Fibroblast of upper back skin (primary cell): ENCODE results near the gene TWNK.
"Not testable (repeated sequence)": the region's sequence is repeated elsewhere in the genome, so short reads cannot be mapped to it uniquely, and the experiment has no call there.

ENCODE experiments used
- DNase-seq: peaks from one replicate; pipeline ENCODE4 v3.0.0-alpha.2; 2013

Gene TWNK

GRCh38 chr10:101031796-101032636 lies 44.7 kb downstream of the TWNK start:
- peak; percentile 67 for DNase-seq

- peak; percentile 90 for DNase-seq
Observed at GRCh38 chr10:101032637-101033224, 45.4 kb downstream of the TWNK start.

GRCh38 chr10:101033276-101033675 lies 45.9 kb downstream of the TWNK start:
- DNase-seq: no peak

DNA sequence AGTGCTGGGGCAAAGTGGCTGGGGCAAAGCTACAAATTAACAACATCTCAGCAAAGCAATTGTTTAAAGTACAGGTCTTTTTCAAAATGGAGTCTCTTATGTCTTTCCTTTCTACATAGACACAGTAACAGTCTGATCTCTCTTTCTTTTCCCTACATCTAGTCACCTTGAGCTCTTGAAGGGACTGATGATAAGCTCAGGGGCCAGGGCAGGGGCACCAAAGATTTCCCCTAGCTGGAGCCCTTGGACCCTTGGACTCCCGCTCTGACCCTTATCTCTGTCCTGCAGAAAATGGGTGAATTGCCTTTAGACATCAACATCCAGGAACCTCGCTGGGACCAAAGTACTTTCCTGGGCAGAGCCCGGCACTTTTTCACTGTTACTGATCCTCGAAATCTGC lies 47.1 kb downstream of the TWNK start:
- DNase-seq: not testable (repeated sequence)

- no peak for DNase-seq
Observed at GRCh38 chr10:101035314-101035713, 48.0 kb downstream of the TWNK start.

DNA sequence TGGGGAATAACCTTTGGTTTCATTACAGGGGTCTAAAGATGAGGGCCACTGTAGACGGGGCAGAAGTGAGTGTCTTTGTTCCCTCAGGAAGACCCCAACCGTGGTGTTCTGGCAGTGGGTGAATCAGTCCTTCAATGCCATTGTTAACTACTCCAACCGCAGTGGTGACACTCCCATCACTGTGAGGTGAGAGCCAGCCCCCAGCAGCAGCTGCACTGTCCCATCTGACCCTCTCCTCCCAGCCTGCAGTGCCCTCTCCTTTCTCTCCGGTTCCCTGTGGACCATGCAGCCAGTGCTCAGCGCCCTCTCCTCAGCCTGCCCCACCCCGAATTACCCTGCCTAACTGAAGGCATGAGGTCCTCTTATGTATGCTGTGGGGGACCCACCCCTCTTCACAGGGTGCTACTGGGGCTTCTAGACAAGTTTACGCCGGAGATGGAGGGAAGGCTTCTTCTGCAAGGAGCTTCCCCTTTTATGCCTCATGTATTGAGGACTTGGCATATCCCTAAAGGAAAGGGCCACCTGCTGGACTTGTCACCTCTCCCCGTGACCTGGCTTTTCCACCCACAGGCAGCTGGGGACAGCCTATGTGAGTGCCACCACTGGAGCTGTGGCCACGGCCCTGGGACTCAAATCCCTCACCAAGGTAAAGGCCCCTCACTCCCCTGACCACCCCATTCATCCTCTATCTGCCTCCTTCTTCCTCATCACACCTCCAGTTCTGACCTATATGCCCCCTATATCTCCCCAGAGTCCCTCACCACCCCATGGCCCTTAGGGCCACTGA lies 48.8 kb downstream of the TWNK start:
- DNase-seq: no peak

DNA sequence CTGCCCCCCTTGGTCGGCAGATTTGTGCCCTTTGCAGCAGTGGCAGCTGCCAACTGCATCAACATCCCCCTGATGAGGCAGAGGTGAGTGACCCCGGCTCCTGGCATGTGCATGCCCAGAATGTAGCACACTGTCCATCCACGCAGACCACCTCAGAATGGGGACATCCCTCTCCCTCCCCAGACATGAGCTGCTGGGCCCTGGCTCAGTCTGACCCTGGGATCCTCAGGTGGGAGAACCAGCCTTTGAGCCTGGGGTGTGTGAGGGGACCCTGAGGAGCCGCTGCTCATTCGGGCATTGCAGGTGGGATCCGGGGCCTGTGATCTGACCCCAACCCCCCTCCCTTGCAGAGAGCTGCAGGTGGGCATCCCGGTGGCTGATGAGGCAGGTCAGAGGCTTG lies 49.4 kb downstream of the TWNK start:
- no peak for DNase-seq

DNA sequence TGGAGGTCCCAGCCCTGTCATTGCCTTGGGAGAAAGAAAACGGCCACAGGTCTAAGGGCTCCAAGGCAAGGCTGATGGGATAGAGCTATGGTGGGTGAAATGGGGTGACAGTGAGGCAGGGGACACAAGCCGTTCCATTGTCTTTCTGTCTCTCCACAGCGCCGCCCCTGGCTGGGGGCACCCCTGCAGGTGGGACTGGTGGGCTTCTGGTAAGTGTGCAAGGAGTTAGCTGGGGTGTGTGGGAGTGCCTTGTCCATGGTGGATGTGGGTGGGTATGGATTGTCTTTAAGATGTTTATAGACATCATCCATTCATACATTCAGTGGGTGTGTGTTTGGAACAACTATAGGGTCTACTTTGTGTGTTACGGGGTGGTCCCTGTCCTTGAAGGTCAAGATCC lies 51.1 kb downstream of the TWNK start:
- DNase-seq: no peak

DNA sequence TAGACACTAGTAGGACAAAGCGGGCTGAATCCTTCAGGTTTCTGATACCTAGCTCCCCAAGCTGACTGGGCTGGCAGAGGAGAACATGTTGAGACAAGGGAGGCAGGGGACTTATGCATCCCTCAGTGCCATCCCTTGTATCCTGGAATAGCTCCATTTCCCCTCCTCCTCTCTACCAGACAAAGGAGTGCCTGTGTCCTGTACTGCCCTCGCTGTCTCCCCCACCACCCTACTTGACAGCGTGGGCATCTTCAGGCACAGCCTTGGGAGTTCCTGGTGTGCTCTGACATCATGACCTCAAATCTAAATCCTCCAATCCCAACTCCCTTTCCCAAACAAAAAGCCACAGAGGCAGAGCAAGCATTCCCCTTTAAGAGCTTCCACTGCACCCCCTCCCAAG lies 52.7 kb downstream of the TWNK start:
- DNase-seq: no peak

GRCh38 chr10:101040851-101041250 lies 53.5 kb downstream of the TWNK start:
- DNase-seq: no peak

DNA sequence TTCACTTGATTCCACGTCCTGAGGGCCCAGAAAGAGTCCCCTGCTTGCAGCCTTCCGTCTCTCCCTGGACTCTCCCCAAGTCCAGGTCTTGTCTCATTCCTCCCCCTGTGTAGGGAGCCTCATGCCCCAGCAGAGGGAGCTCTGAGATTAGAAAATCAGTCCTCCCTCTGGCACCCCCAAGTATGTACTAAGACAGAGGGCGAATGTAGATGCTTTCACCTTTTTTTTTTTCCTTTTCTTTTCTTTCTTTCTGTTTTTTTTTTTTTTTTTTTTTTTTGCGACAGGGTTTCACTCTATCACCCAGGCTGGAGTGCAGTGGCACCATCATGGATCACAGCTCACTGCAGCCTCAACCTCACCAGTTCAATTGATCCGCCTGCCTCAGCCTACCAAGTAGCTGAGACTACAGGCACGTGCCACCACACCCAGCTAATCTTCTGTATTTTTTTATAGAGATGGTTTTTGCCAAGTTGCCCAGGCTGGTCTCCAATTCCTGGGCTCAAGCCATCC lies 54.0 kb downstream of the TWNK start:
- peak; percentile 86 for DNase-seq

GRCh38 chr10:101042118-101042517 lies 54.8 kb downstream of the TWNK start:
- no peak for DNase-seq

- peak; percentile 93 for DNase-seq
Observed at GRCh38 chr10:101042667-101043362, 55.5 kb downstream of the TWNK start.

GRCh38 chr10:101043363-101043707 lies 56.0 kb downstream of the TWNK start:
- no peak for DNase-seq
